ENCODE results near the gene LSR.

DNA sequence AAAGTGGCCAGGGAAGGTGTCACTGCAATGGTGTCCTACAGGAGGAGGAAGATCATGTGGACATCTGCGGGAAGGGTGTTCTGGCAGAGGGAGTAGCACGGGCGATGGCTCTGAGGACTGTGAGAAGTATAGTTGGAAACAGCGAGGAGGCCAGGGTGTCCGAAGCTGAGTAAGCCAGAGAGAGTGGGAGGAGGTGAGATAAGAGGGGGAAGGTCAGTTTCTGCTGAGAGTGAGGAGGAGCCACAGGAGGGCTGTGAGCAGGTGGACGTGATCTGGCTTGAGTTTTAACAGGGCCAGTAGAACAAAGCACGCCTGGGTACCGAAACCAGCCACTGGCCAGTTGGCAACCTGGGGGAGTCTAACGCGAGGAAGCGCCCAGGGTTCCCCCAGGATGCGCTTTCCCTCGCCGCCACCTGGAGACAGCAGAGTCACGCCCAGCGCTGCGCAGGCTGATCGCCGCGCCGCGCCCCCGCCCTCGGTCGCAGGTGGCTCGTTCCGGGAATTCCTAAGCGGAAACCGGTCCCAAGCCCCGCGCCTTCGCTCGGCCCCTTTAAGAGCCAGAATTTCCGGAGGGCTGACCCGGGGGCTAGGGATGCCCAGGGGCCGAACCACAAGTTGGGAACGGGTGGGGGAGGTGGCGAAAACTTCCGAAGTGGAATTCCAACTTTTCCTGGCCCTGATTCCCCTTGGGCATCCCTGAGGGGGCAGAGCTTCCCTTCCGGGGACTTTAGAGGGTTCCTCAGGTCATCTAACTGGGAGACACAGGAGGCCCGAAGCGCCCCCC, 1.1 kb upstream of the LSR start:
- TF ChIP-seq CTCF (IDR thresholded peaks at IDR 0.05 in 2 of 3, conservative IDR thresholded peaks at IDR 0.05 in 1 of 3; ENCODE audit: borderline replicate concordance in 1 of 3, insufficient read depth in 1 of 3, low read depth in 2 of 3, low read length in 2 of 3) = peak in 2 of 3 experiments; percentile 51 to 61; a peak in 5 of 6 replicates
- TF ChIP-seq, protein P1, sequence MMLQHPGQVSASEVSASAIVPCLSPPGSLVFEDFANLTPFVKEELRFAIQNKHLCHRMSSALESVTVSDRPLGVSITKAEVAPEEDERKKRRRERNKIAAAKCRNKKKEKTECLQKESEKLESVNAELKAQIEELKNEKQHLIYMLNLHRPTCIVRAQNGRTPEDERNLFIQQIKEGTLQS (IDR thresholded peaks at IDR 0.05) = no peak
- TF ChIP-seq MAX (IDR thresholded peaks at IDR 0.05) = peak; percentile 81
- TF ChIP-seq, protein P2, sequence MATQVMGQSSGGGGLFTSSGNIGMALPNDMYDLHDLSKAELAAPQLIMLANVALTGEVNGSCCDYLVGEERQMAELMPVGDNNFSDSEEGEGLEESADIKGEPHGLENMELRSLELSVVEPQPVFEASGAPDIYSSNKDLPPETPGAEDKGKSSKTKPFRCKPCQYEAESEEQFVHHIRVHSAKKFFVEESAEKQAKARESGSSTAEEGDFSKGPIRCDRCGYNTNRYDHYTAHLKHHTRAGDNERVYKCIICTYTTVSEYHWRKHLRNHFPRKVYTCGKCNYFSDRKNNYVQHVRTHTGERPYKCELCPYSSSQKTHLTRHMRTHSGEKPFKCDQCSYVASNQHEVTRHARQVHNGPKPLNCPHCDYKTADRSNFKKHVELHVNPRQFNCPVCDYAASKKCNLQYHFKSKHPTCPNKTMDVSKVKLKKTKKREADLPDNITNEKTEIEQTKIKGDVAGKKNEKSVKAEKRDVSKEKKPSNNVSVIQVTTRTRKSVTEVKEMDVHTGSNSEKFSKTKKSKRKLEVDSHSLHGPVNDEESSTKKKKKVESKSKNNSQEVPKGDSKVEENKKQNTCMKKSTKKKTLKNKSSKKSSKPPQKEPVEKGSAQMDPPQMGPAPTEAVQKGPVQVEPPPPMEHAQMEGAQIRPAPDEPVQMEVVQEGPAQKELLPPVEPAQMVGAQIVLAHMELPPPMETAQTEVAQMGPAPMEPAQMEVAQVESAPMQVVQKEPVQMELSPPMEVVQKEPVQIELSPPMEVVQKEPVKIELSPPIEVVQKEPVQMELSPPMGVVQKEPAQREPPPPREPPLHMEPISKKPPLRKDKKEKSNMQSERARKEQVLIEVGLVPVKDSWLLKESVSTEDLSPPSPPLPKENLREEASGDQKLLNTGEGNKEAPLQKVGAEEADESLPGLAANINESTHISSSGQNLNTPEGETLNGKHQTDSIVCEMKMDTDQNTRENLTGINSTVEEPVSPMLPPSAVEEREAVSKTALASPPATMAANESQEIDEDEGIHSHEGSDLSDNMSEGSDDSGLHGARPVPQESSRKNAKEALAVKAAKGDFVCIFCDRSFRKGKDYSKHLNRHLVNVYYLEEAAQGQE (IDR thresholded peaks at IDR 0.05; ENCODE audit: low read depth) = no peak
- no peak for TF ChIP-seq EZH2 (IDR thresholded peaks at IDR 0.05)
- peak; percentile 89 for TF ChIP-seq POLR2AphosphoS5 (IDR thresholded peaks at IDR 0.05; ENCODE audit: low read depth, low read length)
- TF ChIP-seq, protein P3, sequence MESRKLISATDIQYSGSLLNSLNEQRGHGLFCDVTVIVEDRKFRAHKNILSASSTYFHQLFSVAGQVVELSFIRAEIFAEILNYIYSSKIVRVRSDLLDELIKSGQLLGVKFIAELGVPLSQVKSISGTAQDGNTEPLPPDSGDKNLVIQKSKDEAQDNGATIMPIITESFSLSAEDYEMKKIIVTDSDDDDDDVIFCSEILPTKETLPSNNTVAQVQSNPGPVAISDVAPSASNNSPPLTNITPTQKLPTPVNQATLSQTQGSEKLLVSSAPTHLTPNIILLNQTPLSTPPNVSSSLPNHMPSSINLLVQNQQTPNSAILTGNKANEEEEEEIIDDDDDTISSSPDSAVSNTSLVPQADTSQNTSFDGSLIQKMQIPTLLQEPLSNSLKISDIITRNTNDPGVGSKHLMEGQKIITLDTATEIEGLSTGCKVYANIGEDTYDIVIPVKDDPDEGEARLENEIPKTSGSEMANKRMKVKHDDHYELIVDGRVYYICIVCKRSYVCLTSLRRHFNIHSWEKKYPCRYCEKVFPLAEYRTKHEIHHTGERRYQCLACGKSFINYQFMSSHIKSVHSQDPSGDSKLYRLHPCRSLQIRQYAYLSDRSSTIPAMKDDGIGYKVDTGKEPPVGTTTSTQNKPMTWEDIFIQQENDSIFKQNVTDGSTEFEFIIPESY (IDR thresholded peaks at IDR 0.05; ENCODE audit: extremely low read depth, insufficient replicate concordance, low read length) = no peak
- peak; percentile 40 for TF ChIP-seq POLR2A (IDR thresholded peaks at IDR 0.05; ENCODE audit: borderline replicate concordance, extremely low read depth, insufficient read depth, insufficient read length)
